Astrocyte (in vitro differentiated cells and primary cell): ENCODE data around the gene RASGEF1C. TPM values are rescaled to one million over a fixed set of nuclear protein-coding genes. Genes with fewer than 3 reads are reported as not detected.

Source experiments
- DNase-seq: peaks from one replicate; pipeline ENCODE4 v3.0.0-alpha.2; 2010; ENCODE audit warnings: low read depth
- FAIRE-seq: peaks from 2 replicates; lab custom pipeline; 2011; peaks lifted over from hg19 to GRCh38; lab: Jason Lieb, UNC
- H2AFZ ChIP-seq: 2 replicates; pipeline ENCODE4 v1.6.0; 2012; ENCODE audit warnings: low read depth, low read length, inconsistent platforms
- H3K27ac ChIP-seq: 2 replicates; pipeline ENCODE4 v1.5.1; 2011; ENCODE audit warnings: low read depth, low read length, inconsistent platforms
- H3K27me3 ChIP-seq: 2 replicates; pipeline ENCODE4 v1.6.0; 2011; ENCODE audit warnings: low read length, inconsistent platforms; ENCODE audit not compliant: insufficient read depth
- H3K36me3 ChIP-seq: 2 replicates; pipeline ENCODE4 v1.5.1; 2011; ENCODE audit warnings: low read length, inconsistent platforms; ENCODE audit not compliant: insufficient read depth
- H3K4me1 ChIP-seq: 2 replicates; pipeline ENCODE4 v1.5.1; 2011; ENCODE audit warnings: low read length, inconsistent platforms; ENCODE audit not compliant: insufficient read depth
- H3K4me2 ChIP-seq: 2 replicates; pipeline ENCODE4 v1.6.0; 2012; ENCODE audit warnings: low read length, inconsistent platforms
- H3K4me3 ChIP-seq: 2 replicates; pipeline ENCODE4 v1.5.1; 2011; ENCODE audit warnings: low read depth, mild to moderate bottlenecking, low read length, inconsistent platforms; ENCODE audit not compliant: insufficient read depth
- H3K79me2 ChIP-seq: 2 replicates; pipeline ENCODE4 v1.6.0; 2012; ENCODE audit warnings: mild to moderate bottlenecking, low read length, inconsistent platforms; ENCODE audit not compliant: insufficient read depth
- H3K9ac ChIP-seq: 2 replicates; pipeline ENCODE4 v1.6.0; 2012; ENCODE audit warnings: mild to moderate bottlenecking, low read length, inconsistent platforms
- H3K9me3 ChIP-seq: 2 replicates; pipeline ENCODE4 v1.5.1; 2012; ENCODE audit warnings: low read depth, mild to moderate bottlenecking, low read length, inconsistent platforms; ENCODE audit not compliant: insufficient read depth
- H4K20me1 ChIP-seq: 2 replicates; pipeline ENCODE4 v1.6.0; 2012; ENCODE audit warnings: low read length, inconsistent platforms; ENCODE audit not compliant: insufficient read depth
- H3K27ac Mint-ChIP-seq: one replicate; pipeline ENCODE4 v1.8.0; 2021; ENCODE audit warnings: mild to moderate bottlenecking, mixed read lengths; ENCODE audit not compliant: unreplicated experiment
- H3K27me3 Mint-ChIP-seq: one replicate; pipeline ENCODE4 v1.8.0; 2021; ENCODE audit warnings: low read depth, mixed read lengths; ENCODE audit not compliant: unreplicated experiment
- H3K36me3 Mint-ChIP-seq: one replicate; pipeline ENCODE4 v1.8.0; 2021; ENCODE audit warnings: low read depth, mixed read lengths; ENCODE audit not compliant: unreplicated experiment
- H3K4me1 Mint-ChIP-seq: one replicate; pipeline ENCODE4 v1.8.0; 2021; ENCODE audit warnings: low read depth, mixed read lengths; ENCODE audit not compliant: unreplicated experiment
- H3K4me3 Mint-ChIP-seq: one replicate; pipeline ENCODE4 v1.8.0; 2021; ENCODE audit warnings: mild to moderate bottlenecking, moderate library complexity, mixed read lengths; ENCODE audit not compliant: unreplicated experiment
- H3K9me3 Mint-ChIP-seq: one replicate; pipeline ENCODE4 v1.8.0; 2021; ENCODE audit warnings: mild to moderate bottlenecking, mixed read lengths; ENCODE audit not compliant: unreplicated experiment
- CTCF ChIP-seq: IDR thresholded peaks from 2 replicates; pipeline ENCODE4 v1.5.1; 2011; ENCODE audit warnings: low read depth, mild to moderate bottlenecking, inconsistent platforms, low read length, moderate library complexity; ENCODE audit not compliant: insufficient read depth
- EZH2 ChIP-seq: IDR thresholded peaks from 2 replicates; pipeline ENCODE4 v1.6.1; 2012; ENCODE audit warnings: mild to moderate bottlenecking, low read length, inconsistent platforms; ENCODE audit not compliant: insufficient read depth
- total RNA-seq: library from RNA; stranded (reverse); gene quantifications from 2 replicates; pipeline ENCODE4 v1.2.1, GENCODE V29; 2021

Gene RASGEF1C
- total RNA-seq, 1 donor from 2014 or later: 0.41 TPM

GRCh38 chr5:180222056-180222455 is 13.0 kb upstream of the RASGEF1C start:
- Histone ChIP-seq H3K9ac (no peak overlapping the region), H3K79me2 (no peaks in the 10 kb centered on the region), H3K9me3 (peaks cover 10% of the 10 kb centered on the region), H2AFZ (no peak overlapping the region), H3K36me3 (no peaks in the 10 kb centered on the region), H4K20me1 (no peaks in the 10 kb centered on the region), H3K4me1 (no peaks in the 10 kb centered on the region), H3K27me3 (no peaks in the 10 kb centered on the region), H3K4me2 (no peak overlapping the region), H3K4me3 (no peak overlapping the region), H3K27ac (no peak overlapping the region)
- Mint-ChIP-seq H3K4me3 (no peak overlapping the region), H3K27ac (no peak overlapping the region), H3K4me1 (peaks cover 4% of the 10 kb centered on the region), H3K27me3 (no peaks in the 10 kb centered on the region), H3K9me3 (peaks cover 39% of the 10 kb centered on the region), H3K36me3 (peaks cover 14% of the 10 kb centered on the region)
- no peak for FAIRE-seq
- no peak for TF ChIP-seq CTCF
- TF ChIP-seq EZH2: no peak
- DNase-seq: no peak

DNA sequence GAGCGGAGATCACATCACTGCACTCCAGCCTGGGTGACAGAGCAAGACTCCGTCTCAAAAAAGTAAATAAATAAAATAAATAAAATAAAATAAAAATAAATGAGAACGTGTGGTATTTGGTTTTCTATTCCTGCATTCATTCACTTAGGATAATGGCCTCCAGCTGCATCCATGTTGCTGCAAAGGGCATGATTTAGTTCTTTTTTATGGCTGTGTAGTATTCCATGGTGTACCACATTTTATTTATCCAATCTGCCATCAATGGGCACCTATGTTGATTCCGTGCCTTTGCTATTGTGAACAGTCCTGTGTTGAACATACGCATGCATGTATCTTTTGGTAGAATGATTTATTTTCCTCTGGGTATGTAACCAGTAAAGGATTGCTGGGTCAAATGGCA is 8.8 kb upstream of the RASGEF1C start:
- no peaks in the 10 kb centered on the region for H3K79me2 ChIP-seq
- H3K9me3 ChIP-seq: peaks cover 28% of the 10 kb centered on the region
- Mint-ChIP-seq H3K36me3 (peaks cover 6% of the 10 kb centered on the region), H3K4me3 (no peak overlapping the region), H3K9me3 (peaks cover 29% of the 10 kb centered on the region), H3K27me3 (peaks cover 8% of the 10 kb centered on the region), H3K27ac (no peak overlapping the region), H3K4me1 (peaks cover 4% of the 10 kb centered on the region)
- H3K27me3 ChIP-seq: no peaks in the 10 kb centered on the region
- H3K4me3 ChIP-seq: no peak overlapping the region
- H3K36me3 ChIP-seq: no peaks in the 10 kb centered on the region
- H3K4me1 ChIP-seq: no peaks in the 10 kb centered on the region
- no peak for TF ChIP-seq CTCF
- no peak for TF ChIP-seq EZH2
- DNase-seq: no peak
- H3K9ac ChIP-seq: no peak overlapping the region
- H2AFZ ChIP-seq: no peak overlapping the region
- H3K4me2 ChIP-seq: no peak overlapping the region
- no peaks in the 10 kb centered on the region for H4K20me1 ChIP-seq
- no peak overlapping the region for H3K27ac ChIP-seq
- FAIRE-seq: no peak

- H3K9ac ChIP-seq: no peak overlapping the region
- DNase-seq: no peak
- Mint-ChIP-seq H3K4me3 (no peak overlapping the region), H3K27me3 (peaks cover 16% of the 10 kb centered on the region), H3K9me3 (peaks cover 26% of the 10 kb centered on the region), H3K36me3 (peaks cover 2% of the 10 kb centered on the region), H3K4me1 (peaks cover 4% of the 10 kb centered on the region), H3K27ac (no peak overlapping the region)
- TF ChIP-seq CTCF (no peak), EZH2 (no peak)
- H3K27ac ChIP-seq: no peak overlapping the region
- no peak overlapping the region for H3K4me2 ChIP-seq
- H2AFZ ChIP-seq: no peak overlapping the region
- H3K4me1 ChIP-seq: no peaks in the 10 kb centered on the region
- H3K4me3 ChIP-seq: no peak overlapping the region
- peaks cover 28% of the 10 kb centered on the region for H3K9me3 ChIP-seq
- no peak for FAIRE-seq
- no peaks in the 10 kb centered on the region for H3K79me2 ChIP-seq
- H4K20me1 ChIP-seq: no peaks in the 10 kb centered on the region
- no peaks in the 10 kb centered on the region for H3K36me3 ChIP-seq
- H3K27me3 ChIP-seq: no peaks in the 10 kb centered on the region
Observed at GRCh38 chr5:180216646-180217171, 7.7 kb upstream of the RASGEF1C start.
